Kidney (tissue), 14 donors: ENCODE data around the gene PRKN. TPM values are rescaled to one million over a fixed set of nuclear protein-coding genes. Genes with fewer than 3 reads are reported as not detected.
"Not testable (repeated sequence)": the region's sequence is repeated elsewhere in the genome, so short reads cannot be mapped to it uniquely, and the experiment has no call there.

Experiments
- DNase-seq, 5 donors: peaks; one replicate each; pipeline ENCODE4 v3.0.0-alpha.2; 2013 to 2020
- FAIRE-seq: peaks from 2 replicates; lab custom pipeline; 2012; peaks lifted over from hg19 to GRCh38; lab: Jason Lieb, UNC
- H3K27ac ChIP-seq, 2 donors: one replicate each; pipeline ENCODE4 v1.7.0; 2013; ENCODE audit warnings: low read depth in 2 of 2, low read length in 2 of 2, inconsistent platforms in 1 of 2
- H3K27me3 ChIP-seq: one replicate; pipeline ENCODE4 v1.7.1; 2013; ENCODE audit warnings: low read length, inconsistent platforms; ENCODE audit not compliant: control insufficient read depth, insufficient read depth
- H3K36me3 ChIP-seq, 3 donors: one replicate each; pipeline versions ENCODE4 v1.7.0 to v1.7.1; 2013; ENCODE audit warnings: low read length in 3 of 3, control low read depth in 1 of 3, inconsistent platforms in 1 of 3; ENCODE audit not compliant: insufficient read depth in 3 of 3, control insufficient read depth in 2 of 3
- H3K4me1 ChIP-seq, 3 donors: one replicate each; pipeline versions ENCODE4 v1.7.0 to v1.7.1; 2013; ENCODE audit warnings: low read length in 3 of 3, inconsistent platforms in 1 of 3, low read depth in 1 of 3; ENCODE audit not compliant: control insufficient read depth in 2 of 3, insufficient read depth in 2 of 3
- H3K4me3 ChIP-seq, 3 donors: one replicate each; pipeline versions ENCODE4 v1.7.0 to v1.8.1; 2013; ENCODE audit warnings: low read length in 3 of 3, control low read depth in 1 of 3, inconsistent platforms in 1 of 3
- H3K9ac ChIP-seq, 3 donors: one replicate each; pipeline versions ENCODE4 v1.7.0 to v1.7.1; 2013; ENCODE audit warnings: low read length in 3 of 3, control low read depth in 1 of 3, inconsistent platforms in 1 of 3
- H3K9me3 ChIP-seq, 3 donors: one replicate each; pipeline versions ENCODE4 v1.7.0 to v1.7.1; 2013; ENCODE audit warnings: low read length in 3 of 3, control low read depth in 1 of 3, inconsistent platforms in 1 of 3; ENCODE audit not compliant: control insufficient read depth in 2 of 3, insufficient read depth in 1 of 3
- intact Hi-C: fragments of 100-400 bp; cut with DNase I; formaldehyde crosslinking; loops from one replicate; pipeline ENCODE4 v1.11.1; 2022
- polyA plus RNA-seq: library from polyadenylated mRNA; stranded (reverse); fragments of 350-450 nt; fragmentation: Illumina TruSeq; extraction: RNeasy Lipid Tissue Mini Kit (QIAGEN cat#74804); gene quantifications from one replicate; pipeline ENCODE4 v1.2.3, GENCODE V29; 2014; ENCODE audit warnings: low read depth, low replicate concordance; ENCODE audit not compliant: insufficient read depth
- total RNA-seq: library from RNA; stranded (reverse); fragmentation: NEBNext Ultra II Directional; extraction: Animal tissue kit (Norgen Biotek cat#: 25700); gene quantifications from one replicate; pipeline ENCODE4 v1.2.1, GENCODE V29; 2021
- TF ChIP-seq, protein P1 (sequence below): IDR thresholded peaks from 3 replicates; pipeline ENCODE4 v1.5.1; 2012; ENCODE audit warnings: mild to moderate bottlenecking, moderate library complexity, borderline replicate concordance; ENCODE audit not compliant: insufficient read depth; ENCODE audit errors: extremely low read depth
- donor health status: control.
- donor health status: control.
- donor health status: control.
- donor health status: control.
- donor health status: control.
- donor health status: DM: yes; HTN: yes; CAD: no.
- donor health status: Normal renal cell carcinoma (clear cell type).

The PRKN gene
- total and polyA plus RNA-seq, 2 donors from 2014 or later: 8.6 to 10.4 TPM

DNA sequence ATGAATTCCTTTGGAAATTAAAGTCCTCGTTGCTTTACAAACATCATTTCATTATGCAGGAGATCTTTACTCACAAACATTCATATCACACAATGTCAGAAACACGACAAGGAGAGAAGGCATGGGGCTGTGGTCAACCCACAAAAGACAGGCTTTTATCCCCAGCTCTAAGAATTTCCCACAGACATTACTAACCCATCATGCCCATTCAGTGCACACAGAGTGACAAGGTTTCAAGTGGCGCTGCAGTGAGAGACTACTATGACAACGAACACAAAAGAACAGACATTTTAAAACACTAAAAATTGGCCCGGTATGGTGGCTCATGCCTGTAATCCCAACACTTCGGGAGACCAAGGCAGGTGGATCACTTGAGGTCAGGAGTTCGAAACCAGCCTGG, 873.9 kb downstream of the PRKN start:
- FAIRE-seq: no peak

DNA sequence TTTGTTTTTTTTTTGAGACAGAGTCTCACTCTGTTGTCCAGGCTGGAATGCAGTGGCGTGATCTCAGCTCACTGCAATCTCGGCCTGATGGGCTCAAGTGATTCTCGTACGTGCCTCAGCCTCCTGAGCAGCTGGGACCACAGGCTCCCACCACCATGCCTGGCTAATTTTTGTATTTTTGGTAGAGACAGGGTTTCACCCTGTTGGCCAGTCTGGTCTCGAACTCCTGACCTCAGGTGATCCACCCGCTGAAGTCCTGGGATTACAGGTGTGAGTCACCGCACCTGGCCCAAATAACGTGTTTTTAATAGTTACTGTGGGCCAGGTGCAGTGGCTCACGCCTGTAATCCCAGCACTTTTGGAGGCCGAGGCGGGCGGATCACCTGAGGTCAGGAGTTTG, 876.1 kb downstream of the PRKN start:
- H3K27me3 ChIP-seq, H3K9me3 ChIP-seq, FAIRE-seq, H3K4me3 ChIP-seq, H3K4me1 ChIP-seq, intact Hi-C loops, H3K27ac ChIP-seq, DNase-seq, H3K9ac ChIP-seq, H3K36me3 ChIP-seq: not testable (repeated sequence)

More for the DNA sequence above, 873.9 kb downstream of the PRKN start:
- H3K27ac ChIP-seq: no peak overlapping the region
- H3K9ac ChIP-seq: no peak overlapping the region
- H3K36me3 ChIP-seq: no peaks in the 10 kb centered on the region
- DNase-seq: no peak
- H3K4me3 ChIP-seq: no peak overlapping the region
- no peaks in the 10 kb centered on the region for H3K9me3 ChIP-seq
- H3K4me1 ChIP-seq: no peaks in the 10 kb centered on the region
- intact Hi-C loops: no loop called here
- H3K27me3 ChIP-seq: no peaks in the 10 kb centered on the region
- TF ChIP-seq, protein P1, sequence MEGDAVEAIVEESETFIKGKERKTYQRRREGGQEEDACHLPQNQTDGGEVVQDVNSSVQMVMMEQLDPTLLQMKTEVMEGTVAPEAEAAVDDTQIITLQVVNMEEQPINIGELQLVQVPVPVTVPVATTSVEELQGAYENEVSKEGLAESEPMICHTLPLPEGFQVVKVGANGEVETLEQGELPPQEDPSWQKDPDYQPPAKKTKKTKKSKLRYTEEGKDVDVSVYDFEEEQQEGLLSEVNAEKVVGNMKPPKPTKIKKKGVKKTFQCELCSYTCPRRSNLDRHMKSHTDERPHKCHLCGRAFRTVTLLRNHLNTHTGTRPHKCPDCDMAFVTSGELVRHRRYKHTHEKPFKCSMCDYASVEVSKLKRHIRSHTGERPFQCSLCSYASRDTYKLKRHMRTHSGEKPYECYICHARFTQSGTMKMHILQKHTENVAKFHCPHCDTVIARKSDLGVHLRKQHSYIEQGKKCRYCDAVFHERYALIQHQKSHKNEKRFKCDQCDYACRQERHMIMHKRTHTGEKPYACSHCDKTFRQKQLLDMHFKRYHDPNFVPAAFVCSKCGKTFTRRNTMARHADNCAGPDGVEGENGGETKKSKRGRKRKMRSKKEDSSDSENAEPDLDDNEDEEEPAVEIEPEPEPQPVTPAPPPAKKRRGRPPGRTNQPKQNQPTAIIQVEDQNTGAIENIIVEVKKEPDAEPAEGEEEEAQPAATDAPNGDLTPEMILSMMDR: no peak

DNA sequence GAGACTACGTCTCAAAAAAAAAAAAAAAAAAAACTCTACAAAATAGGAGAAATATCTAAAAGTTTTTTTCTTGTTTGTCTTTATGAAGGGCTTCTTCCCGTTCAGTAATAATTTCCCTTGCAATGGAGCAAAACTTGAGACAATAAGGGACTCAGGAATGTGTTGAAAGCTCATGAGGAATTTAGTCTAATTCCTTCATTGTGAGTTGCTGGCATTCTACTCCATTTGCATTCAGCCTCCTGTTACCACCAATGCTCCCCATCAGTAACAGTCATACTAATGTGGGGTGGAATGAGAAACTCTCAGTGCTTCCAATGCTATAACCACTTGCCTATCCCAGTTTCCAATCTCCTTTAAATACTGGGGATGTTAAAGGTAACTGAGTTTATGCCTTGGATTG, 877.0 kb downstream of the PRKN start:
- TF ChIP-seq, protein P1: no peak
- no peak overlapping the region for H3K4me3 ChIP-seq
- FAIRE-seq (no peak), DNase-seq (no peak)
- no peak overlapping the region for H3K9ac ChIP-seq
- no peaks in the 10 kb centered on the region for H3K9me3 ChIP-seq
- no peak overlapping the region for H3K27ac ChIP-seq
- no peaks in the 10 kb centered on the region for H3K27me3 ChIP-seq
- H3K4me1 ChIP-seq: no peaks in the 10 kb centered on the region
- no peaks in the 10 kb centered on the region for H3K36me3 ChIP-seq
- intact Hi-C loops: no loop called here

DNA sequence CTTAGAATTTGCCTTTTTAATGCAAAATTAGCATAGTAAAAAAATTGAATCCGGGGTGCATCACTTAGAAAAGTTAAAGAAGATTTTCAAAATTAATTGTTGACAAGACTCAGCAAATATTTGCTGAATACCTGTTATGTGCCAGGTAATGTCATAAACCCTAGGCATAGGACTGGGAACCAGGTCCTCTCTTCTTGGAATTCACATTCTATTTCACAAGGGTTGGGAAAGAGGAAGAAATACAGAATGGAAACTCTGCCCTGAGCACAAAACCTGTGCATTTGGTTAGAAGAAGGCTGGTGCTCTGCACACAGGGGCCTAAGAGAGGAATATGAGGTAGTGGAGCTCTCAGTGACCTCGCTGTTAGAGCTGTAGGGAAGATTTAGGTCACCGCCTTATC, 879.9 kb downstream of the PRKN start:
- H3K36me3 ChIP-seq: no peaks in the 10 kb centered on the region
- no peak overlapping the region for H3K27ac ChIP-seq
- no peaks in the 10 kb centered on the region for H3K27me3 ChIP-seq
- TF ChIP-seq, protein P1: no peak
- no peak for DNase-seq
- no peak overlapping the region for H3K9ac ChIP-seq
- no peaks in the 10 kb centered on the region for H3K9me3 ChIP-seq
- FAIRE-seq: no peak
- intact Hi-C loops: no loop called here
- H3K4me3 ChIP-seq: no peak overlapping the region
- no peaks in the 10 kb centered on the region for H3K4me1 ChIP-seq
